ENCODE data around the gene C6.

The C6 gene

GRCh38 chr5:41112486-41113455, 100.6 kb downstream of the C6 start:
- Histone ChIP-seq H3K36me3 (ENCODE audit: control insufficient read depth, insufficient read depth, low read length) (no peaks in the 10 kb centered on the region), H3K9ac (ENCODE audit: low read depth, low read length) (no peak overlapping the region), H3K27me3 (ENCODE audit: control insufficient read depth, insufficient read depth, low read length) (no peaks in the 10 kb centered on the region), H3K9me3 (ENCODE audit: control insufficient read depth, insufficient read depth, low read length) (no peaks in the 10 kb centered on the region), H3K4me3 (ENCODE audit: low read depth, low read length) (no peak overlapping the region), H3K4me1 (ENCODE audit: control insufficient read depth, insufficient read depth, low read length) (no peaks in the 10 kb centered on the region)

GRCh38 chr5:41109186-41109585, 104.1 kb downstream of the C6 start:
- Histone ChIP-seq H3K36me3 (ENCODE audit: control insufficient read depth, insufficient read depth, low read length) (no peaks in the 10 kb centered on the region), H3K9ac (ENCODE audit: low read depth, low read length) (no peak overlapping the region), H3K4me3 (ENCODE audit: low read depth, low read length) (no peak overlapping the region), H3K27me3 (ENCODE audit: control insufficient read depth, insufficient read depth, low read length) (no peaks in the 10 kb centered on the region), H3K9me3 (ENCODE audit: control insufficient read depth, insufficient read depth, low read length) (no peaks in the 10 kb centered on the region), H3K4me1 (ENCODE audit: control insufficient read depth, insufficient read depth, low read length) (no peaks in the 10 kb centered on the region)

GRCh38 chr5:41102341-41102740, 111.0 kb downstream of the C6 start:
- H3K4me3 ChIP-seq (ENCODE audit: low read depth, low read length) = no peak overlapping the region
- no peaks in the 10 kb centered on the region for H3K9me3 ChIP-seq (ENCODE audit: control insufficient read depth, insufficient read depth, low read length)
- no peaks in the 10 kb centered on the region for H3K36me3 ChIP-seq (ENCODE audit: control insufficient read depth, insufficient read depth, low read length)
- no peaks in the 10 kb centered on the region for H3K27me3 ChIP-seq (ENCODE audit: control insufficient read depth, insufficient read depth, low read length)
- no peak overlapping the region for H3K9ac ChIP-seq (ENCODE audit: low read depth, low read length)
- no peaks in the 10 kb centered on the region for H3K4me1 ChIP-seq (ENCODE audit: control insufficient read depth, insufficient read depth, low read length)

- H3K27me3 ChIP-seq (ENCODE audit: control insufficient read depth, insufficient read depth, low read length) = no peaks in the 10 kb centered on the region
- H3K9ac ChIP-seq (ENCODE audit: low read depth, low read length) = no peak overlapping the region
- no peaks in the 10 kb centered on the region for H3K36me3 ChIP-seq (ENCODE audit: control insufficient read depth, insufficient read depth, low read length)
- H3K9me3 ChIP-seq (ENCODE audit: control insufficient read depth, insufficient read depth, low read length) = no peaks in the 10 kb centered on the region
- no peak overlapping the region for H3K4me3 ChIP-seq (ENCODE audit: low read depth, low read length)
- no peaks in the 10 kb centered on the region for H3K4me1 ChIP-seq (ENCODE audit: control insufficient read depth, insufficient read depth, low read length)
Observed at GRCh38 chr5:41097642-41098041, 115.7 kb downstream of the C6 start.

- H3K27me3 ChIP-seq (ENCODE audit: control insufficient read depth, insufficient read depth, low read length) = no peaks in the 10 kb centered on the region
Observed at GRCh38 chr5:41095324-41096101, 117.8 kb downstream of the C6 start.

GRCh38 chr5:41094871-41095270, 118.5 kb downstream of the C6 start:
- H3K36me3 ChIP-seq (ENCODE audit: control insufficient read depth, insufficient read depth, low read length) = no peaks in the 10 kb centered on the region
- H3K4me3 ChIP-seq (ENCODE audit: low read depth, low read length) = no peak overlapping the region
- H3K4me1 ChIP-seq (ENCODE audit: control insufficient read depth, insufficient read depth, low read length) = no peaks in the 10 kb centered on the region
- H3K9ac ChIP-seq (ENCODE audit: low read depth, low read length) = no peak overlapping the region
- H3K9me3 ChIP-seq (ENCODE audit: control insufficient read depth, insufficient read depth, low read length) = no peaks in the 10 kb centered on the region
- no peaks in the 10 kb centered on the region for H3K27me3 ChIP-seq (ENCODE audit: control insufficient read depth, insufficient read depth, low read length)

More at GRCh38 chr5:41095324-41096101, 117.8 kb downstream of the C6 start:
- Histone ChIP-seq H3K36me3 (ENCODE audit: control insufficient read depth, insufficient read depth, low read length) (no peaks in the 10 kb centered on the region), H3K9ac (ENCODE audit: low read depth, low read length) (no peak overlapping the region), H3K9me3 (ENCODE audit: control insufficient read depth, insufficient read depth, low read length) (no peaks in the 10 kb centered on the region), H3K4me3 (ENCODE audit: low read depth, low read length) (no peak overlapping the region), H3K4me1 (ENCODE audit: control insufficient read depth, insufficient read depth, low read length) (no peaks in the 10 kb centered on the region)

DNA sequence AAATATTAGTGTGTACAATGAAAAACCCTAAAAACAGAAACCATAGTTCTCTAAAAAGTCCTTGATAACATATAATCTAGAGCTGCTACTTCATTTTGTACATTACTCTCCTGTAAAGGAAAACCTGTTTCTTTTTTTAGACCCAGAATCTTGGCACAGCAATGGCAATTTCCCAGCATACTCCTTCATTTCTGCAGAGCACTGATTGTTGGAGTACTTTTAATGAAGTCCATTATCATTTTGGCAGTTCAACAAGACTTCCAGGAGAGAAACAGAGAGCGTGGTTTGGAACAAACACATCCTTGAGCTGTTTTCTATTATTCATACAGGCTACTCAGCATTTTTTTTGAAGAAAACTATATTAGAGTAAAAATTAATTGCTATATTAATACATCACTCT, 119.5 kb downstream of the C6 start:
- H3K27me3 ChIP-seq (ENCODE audit: control insufficient read depth, insufficient read depth, low read length) = no peaks in the 10 kb centered on the region
- H3K4me1 ChIP-seq (ENCODE audit: control insufficient read depth, insufficient read depth, low read length) = no peaks in the 10 kb centered on the region
- no peaks in the 10 kb centered on the region for H3K9me3 ChIP-seq (ENCODE audit: control insufficient read depth, insufficient read depth, low read length)
- H3K36me3 ChIP-seq (ENCODE audit: control insufficient read depth, insufficient read depth, low read length) = no peaks in the 10 kb centered on the region
- H3K9ac ChIP-seq (ENCODE audit: low read depth, low read length) = no peak overlapping the region
- no peak overlapping the region for H3K4me3 ChIP-seq (ENCODE audit: low read depth, low read length)
